ENCODE data around the gene AFF3.

Gene AFF3

GRCh38 chr2:99754210-99754609 is 388.2 kb downstream of the AFF3 start:
- TF ChIP-seq PATZ1 (CRISPR knock-in tag; IDR thresholded peaks at IDR 0.05; ENCODE audit: borderline replicate concordance) (no peak), ISL1 (CRISPR knock-in tag; IDR thresholded peaks at IDR 0.05) (no peak), CSDC2 (CRISPR knock-in tag; IDR thresholded peaks at IDR 0.05) (no peak), ZFP30 (CRISPR knock-in tag; IDR thresholded peaks at IDR 0.05) (no peak), GLIS3 (CRISPR knock-in tag; IDR thresholded peaks at IDR 0.05) (no peak), ARNTL (CRISPR knock-in tag; IDR thresholded peaks at IDR 0.05; ENCODE audit: borderline replicate concordance, low read depth) (no peak), ZNF565 (CRISPR knock-in tag; conservative IDR thresholded peaks at IDR 0.05; ENCODE audit: low read depth) (no peak), BACH2 (CRISPR knock-in tag; IDR thresholded peaks at IDR 0.05; ENCODE audit: borderline replicate concordance) (no peak), PPARA (CRISPR knock-in tag; IDR thresholded peaks at IDR 0.05; ENCODE audit: borderline replicate concordance) (no peak), OSR1 (CRISPR knock-in tag; IDR thresholded peaks at IDR 0.05) (no peak), TSHZ2 (CRISPR knock-in tag; IDR thresholded peaks at IDR 0.05) (no peak), TCF4 (CRISPR knock-in tag; IDR thresholded peaks at IDR 0.05; ENCODE audit: borderline replicate concordance) (no peak), CREB5 (CRISPR knock-in tag; IDR thresholded peaks at IDR 0.05; ENCODE audit: low read depth) (no peak), TOX (CRISPR knock-in tag; IDR thresholded peaks at IDR 0.05; ENCODE audit: borderline replicate concordance) (no peak), ZNF8 (CRISPR knock-in tag; IDR thresholded peaks at IDR 0.05) (no peak), ZFP3 (CRISPR knock-in tag; IDR thresholded peaks at IDR 0.05) (no peak), ZNF70 (CRISPR knock-in tag; IDR thresholded peaks at IDR 0.05) (no peak), SNAI2 (CRISPR knock-in tag; IDR thresholded peaks at IDR 0.05) (no peak), ZC3H10 (CRISPR knock-in tag; IDR thresholded peaks at IDR 0.05) (no peak), CSRNP3 (CRISPR knock-in tag; IDR thresholded peaks at IDR 0.05) (no peak)
- no peak for ATAC-seq

- ATAC-seq: no peak
- TF ChIP-seq POU6F1 (CRISPR knock-in tag; IDR thresholded peaks at IDR 0.05; ENCODE audit: borderline replicate concordance, low read depth) (no peak), TOX (CRISPR knock-in tag; IDR thresholded peaks at IDR 0.05; ENCODE audit: borderline replicate concordance) (no peak), ZNF565 (CRISPR knock-in tag; conservative IDR thresholded peaks at IDR 0.05; ENCODE audit: low read depth) (no peak), TCF4 (CRISPR knock-in tag; IDR thresholded peaks at IDR 0.05; ENCODE audit: borderline replicate concordance) (no peak), GLIS3 (CRISPR knock-in tag; IDR thresholded peaks at IDR 0.05) (no peak), ZNF70 (CRISPR knock-in tag; IDR thresholded peaks at IDR 0.05) (no peak), ARNTL (CRISPR knock-in tag; IDR thresholded peaks at IDR 0.05; ENCODE audit: borderline replicate concordance, low read depth) (no peak), BACH2 (CRISPR knock-in tag; IDR thresholded peaks at IDR 0.05; ENCODE audit: borderline replicate concordance) (no peak), PATZ1 (CRISPR knock-in tag; IDR thresholded peaks at IDR 0.05; ENCODE audit: borderline replicate concordance) (no peak), ISL1 (CRISPR knock-in tag; IDR thresholded peaks at IDR 0.05) (no peak)
These were observed 388.9 kb downstream of the AFF3 start for GRCh38 chr2:99753505-99753904.

Data from SK-N-SH treated with all-trans-retinoic acid at 6 μM for 48 hours (cell line).